ENCODE measurements around the gene LONRF3.
"Not testable (repeated sequence)": the region's sequence is repeated elsewhere in the genome, so short reads cannot be mapped to it uniquely, and the experiment has no call there.

Gene LONRF3

DNA sequence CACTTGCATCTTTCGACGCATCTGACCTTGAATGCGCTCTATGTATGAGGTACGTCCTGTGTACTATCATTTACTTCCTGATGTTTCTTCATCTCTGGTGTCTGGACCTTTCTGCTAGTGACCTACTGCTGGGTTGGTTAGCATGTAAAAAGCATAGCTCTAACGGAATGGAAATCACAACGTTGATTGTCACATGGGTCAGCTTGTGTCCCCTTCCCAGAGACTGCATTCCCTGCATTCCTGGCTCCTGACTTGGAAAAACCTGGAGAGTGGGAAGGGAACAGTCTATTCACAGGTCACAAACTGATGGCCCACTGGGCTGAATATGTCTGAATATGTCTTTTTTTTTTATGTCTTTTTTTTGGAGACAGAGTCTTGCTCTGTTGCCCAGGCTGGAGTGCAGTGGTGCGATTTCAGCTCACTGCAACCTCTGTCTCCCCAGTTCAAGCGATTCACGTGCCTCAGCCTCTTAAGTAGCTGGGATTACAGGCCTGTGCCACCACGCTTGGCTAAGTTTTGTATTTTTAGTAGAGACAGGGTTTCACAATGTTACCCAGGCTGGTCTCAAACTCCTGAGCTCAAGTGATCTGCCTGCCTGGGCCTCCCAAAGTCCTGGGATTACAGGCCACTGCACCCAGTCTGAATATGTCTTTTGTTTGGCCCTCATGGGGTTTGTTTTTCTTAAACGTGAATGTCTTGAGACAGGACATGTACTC, 16.3 kb downstream of the LONRF3 start:
- peaks cover 9% of the 10 kb centered on the region for H3K27me3 ChIP-seq (ENCODE audit: control insufficient read depth, insufficient read depth, low read length)
- no peaks in the 10 kb centered on the region for H3K36me3 ChIP-seq (ENCODE audit: control insufficient read depth, insufficient read depth, low read length)
- no peak overlapping the region for H3K9ac ChIP-seq (ENCODE audit: low read depth, low read length)
- peaks cover 7% of the 10 kb centered on the region for H3K4me1 ChIP-seq (ENCODE audit: control insufficient read depth, insufficient read depth, low read length)
- H3K9me3 ChIP-seq (ENCODE audit: control insufficient read depth, insufficient read depth, low read length), result no peaks in the 10 kb centered on the region
- no peak overlapping the region for H3K4me3 ChIP-seq (ENCODE audit: low read depth, low read length)

DNA sequence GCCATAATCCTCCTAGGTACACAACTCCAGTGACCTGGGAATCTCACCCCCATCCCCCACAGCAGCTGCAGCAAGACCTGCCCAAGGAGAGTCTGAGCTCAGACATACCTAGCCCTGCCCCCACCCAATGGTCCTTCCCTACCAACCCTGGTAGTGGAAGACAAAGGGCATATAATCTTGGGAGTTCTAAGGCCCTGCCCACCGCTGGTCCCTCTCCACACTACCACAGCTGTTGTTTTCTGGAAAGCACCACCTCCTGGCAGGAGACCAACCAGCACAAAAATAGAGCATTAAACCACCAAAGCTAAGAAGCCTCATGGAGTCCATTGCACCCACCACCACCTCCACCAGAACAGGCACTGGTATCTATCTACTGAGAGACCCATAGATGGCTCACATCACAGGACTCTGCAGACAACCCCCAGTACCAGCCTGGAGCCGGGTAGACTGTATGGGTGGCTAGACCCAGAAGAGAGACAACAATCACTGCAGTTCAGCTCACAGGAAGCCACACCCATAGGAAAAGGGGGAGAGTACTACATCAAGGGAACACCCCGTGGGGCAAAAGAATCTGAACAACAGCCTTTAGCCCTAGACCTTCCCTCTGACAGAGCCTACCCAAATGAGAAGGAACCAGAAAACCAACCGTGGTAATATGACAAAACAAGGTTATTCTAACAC, 18.2 kb downstream of the LONRF3 start:
- H3K9me3 ChIP-seq (ENCODE audit: control insufficient read depth, insufficient read depth, low read length); H3K9ac ChIP-seq (ENCODE audit: low read depth, low read length); H3K27me3 ChIP-seq (ENCODE audit: control insufficient read depth, insufficient read depth, low read length); H3K4me1 ChIP-seq (ENCODE audit: control insufficient read depth, insufficient read depth, low read length); H3K4me3 ChIP-seq (ENCODE audit: low read depth, low read length); H3K36me3 ChIP-seq (ENCODE audit: control insufficient read depth, insufficient read depth, low read length): not testable (repeated sequence)

DNA sequence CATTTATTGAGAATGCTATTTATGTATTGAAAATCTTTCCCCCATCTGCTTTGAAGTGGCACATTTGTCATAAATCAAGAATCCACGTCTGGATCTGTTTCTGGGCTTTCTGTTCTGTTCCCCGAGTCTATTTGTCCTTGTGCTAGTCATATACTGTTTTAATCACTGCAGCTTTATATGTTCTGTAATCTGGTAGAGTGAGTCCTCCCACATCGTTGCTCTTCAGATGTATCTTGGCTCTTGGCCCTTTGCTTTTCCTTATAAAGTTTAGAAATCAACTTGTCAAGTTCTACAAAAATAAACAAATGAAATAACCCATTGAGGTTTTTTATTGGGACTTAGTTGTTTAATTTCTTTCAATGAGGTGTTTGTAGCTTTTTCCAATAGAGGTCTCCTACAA, 29.0 kb downstream of the LONRF3 start:
- Histone ChIP-seq H3K9me3 (ENCODE audit: control insufficient read depth, insufficient read depth, low read length) (no peaks in the 10 kb centered on the region), H3K36me3 (ENCODE audit: control insufficient read depth, insufficient read depth, low read length) (no peaks in the 10 kb centered on the region), H3K4me1 (ENCODE audit: control insufficient read depth, insufficient read depth, low read length) (no peaks in the 10 kb centered on the region), H3K27me3 (ENCODE audit: control insufficient read depth, insufficient read depth, low read length) (no peaks in the 10 kb centered on the region), H3K4me3 (ENCODE audit: low read depth, low read length) (no peak overlapping the region), H3K9ac (ENCODE audit: low read depth, low read length) (no peak overlapping the region)

DNA sequence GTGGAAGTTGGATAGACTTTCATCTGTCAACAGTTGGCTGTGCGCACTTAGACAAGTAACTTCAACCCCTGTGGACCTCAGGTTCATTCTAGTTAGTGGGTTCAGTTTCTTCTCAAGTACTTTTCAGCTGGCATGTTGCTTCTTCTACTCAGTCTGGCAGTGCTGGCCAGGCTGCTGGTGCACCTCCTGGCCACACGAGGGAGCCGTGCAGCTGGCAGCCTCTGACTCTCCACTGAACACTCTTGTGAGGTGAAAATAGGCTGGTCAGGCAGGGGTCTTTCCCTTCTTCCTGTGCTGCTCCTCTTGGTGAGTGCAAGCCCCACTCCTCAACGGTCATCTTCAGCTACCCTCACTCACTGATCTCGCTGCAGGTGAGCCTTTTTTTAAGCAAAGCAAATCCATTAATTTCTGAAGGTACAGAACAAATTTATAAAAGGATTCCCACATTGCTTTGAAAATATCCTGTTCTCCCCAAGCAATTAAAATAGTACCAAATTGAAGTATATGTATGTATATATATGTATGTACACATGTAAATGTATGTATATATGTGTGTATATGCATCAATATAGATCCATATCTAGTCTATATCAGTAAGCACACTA, 30.6 kb downstream of the LONRF3 start:
- Histone ChIP-seq H3K4me1 (ENCODE audit: control insufficient read depth, insufficient read depth, low read length) (no peaks in the 10 kb centered on the region), H3K4me3 (ENCODE audit: low read depth, low read length) (no peak overlapping the region), H3K9me3 (ENCODE audit: control insufficient read depth, insufficient read depth, low read length) (peaks cover 5% of the 10 kb centered on the region), H3K27me3 (ENCODE audit: control insufficient read depth, insufficient read depth, low read length) (no peaks in the 10 kb centered on the region), H3K9ac (ENCODE audit: low read depth, low read length) (no peak overlapping the region), H3K36me3 (ENCODE audit: control insufficient read depth, insufficient read depth, low read length) (no peaks in the 10 kb centered on the region)

DNA sequence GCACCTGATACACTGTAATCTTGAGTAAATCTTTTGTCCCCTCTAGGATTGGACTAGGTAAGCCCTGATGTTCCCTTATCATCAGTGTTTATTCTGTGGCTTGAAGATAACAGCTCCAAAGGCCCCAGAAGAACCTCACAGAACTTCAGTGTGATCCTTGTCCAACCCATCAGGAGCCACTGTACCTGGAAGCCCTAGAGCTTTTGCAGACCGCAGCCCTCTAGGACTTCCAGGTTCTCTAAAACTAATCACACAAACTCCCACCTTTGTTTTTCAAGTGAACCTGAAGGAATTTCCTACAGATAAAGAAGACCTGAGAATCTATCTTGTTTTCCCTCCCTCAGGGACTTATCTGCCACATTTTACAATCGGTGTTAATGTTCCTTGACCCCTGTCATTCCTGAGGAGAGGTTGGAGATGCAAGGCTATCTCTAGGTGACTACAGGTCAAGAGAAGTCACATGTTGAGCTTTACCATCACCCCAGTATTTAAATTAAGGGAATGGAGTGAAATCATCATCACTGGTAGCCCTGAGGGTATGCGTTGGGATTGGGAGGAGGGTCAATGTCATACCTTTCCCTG, 32.9 kb downstream of the LONRF3 start:
- Histone ChIP-seq H3K4me1 (ENCODE audit: control insufficient read depth, insufficient read depth, low read length) (no peaks in the 10 kb centered on the region), H3K9ac (ENCODE audit: low read depth, low read length) (no peak overlapping the region), H3K36me3 (ENCODE audit: control insufficient read depth, insufficient read depth, low read length) (no peaks in the 10 kb centered on the region), H3K27me3 (ENCODE audit: control insufficient read depth, insufficient read depth, low read length) (no peaks in the 10 kb centered on the region), H3K9me3 (ENCODE audit: control insufficient read depth, insufficient read depth, low read length) (peaks cover 5% of the 10 kb centered on the region), H3K4me3 (ENCODE audit: low read depth, low read length) (no peak overlapping the region)

DNA sequence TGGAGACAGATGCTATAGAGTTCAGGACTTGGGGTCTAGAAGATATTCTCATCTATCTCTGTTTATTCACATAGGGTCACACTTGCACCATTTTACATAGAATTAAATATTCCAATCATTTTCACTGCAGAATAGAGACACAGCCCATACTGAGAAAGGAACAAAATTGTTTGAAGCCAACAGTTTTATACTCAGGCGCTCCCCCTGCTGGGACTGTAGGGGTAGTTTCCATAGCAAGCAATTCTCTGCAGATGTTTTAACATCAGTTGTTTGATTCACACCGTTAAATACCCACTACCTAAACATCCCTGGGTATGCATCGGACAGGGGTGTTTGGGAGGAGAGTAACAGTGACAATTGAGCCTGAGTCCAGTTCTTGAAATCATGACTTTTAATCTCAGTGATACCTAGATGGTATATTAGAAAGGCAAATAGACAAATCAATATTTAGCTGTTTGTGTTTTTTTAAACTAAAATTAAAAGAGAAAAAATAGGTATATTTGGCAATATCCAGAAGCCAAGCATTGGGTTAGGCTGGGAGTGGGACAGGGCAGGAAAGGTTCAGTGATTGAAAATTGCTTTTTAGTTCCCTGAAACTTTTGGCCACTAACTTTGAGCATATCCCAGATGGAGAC, 33.8 kb downstream of the LONRF3 start:
- H3K27me3 ChIP-seq (ENCODE audit: control insufficient read depth, insufficient read depth, low read length), result no peaks in the 10 kb centered on the region
- H3K9me3 ChIP-seq (ENCODE audit: control insufficient read depth, insufficient read depth, low read length), result peaks cover 5% of the 10 kb centered on the region
- no peaks in the 10 kb centered on the region for H3K4me1 ChIP-seq (ENCODE audit: control insufficient read depth, insufficient read depth, low read length)
- no peaks in the 10 kb centered on the region for H3K36me3 ChIP-seq (ENCODE audit: control insufficient read depth, insufficient read depth, low read length)
- no peak overlapping the region for H3K4me3 ChIP-seq (ENCODE audit: low read depth, low read length)
- H3K9ac ChIP-seq (ENCODE audit: low read depth, low read length), result no peak overlapping the region

DNA sequence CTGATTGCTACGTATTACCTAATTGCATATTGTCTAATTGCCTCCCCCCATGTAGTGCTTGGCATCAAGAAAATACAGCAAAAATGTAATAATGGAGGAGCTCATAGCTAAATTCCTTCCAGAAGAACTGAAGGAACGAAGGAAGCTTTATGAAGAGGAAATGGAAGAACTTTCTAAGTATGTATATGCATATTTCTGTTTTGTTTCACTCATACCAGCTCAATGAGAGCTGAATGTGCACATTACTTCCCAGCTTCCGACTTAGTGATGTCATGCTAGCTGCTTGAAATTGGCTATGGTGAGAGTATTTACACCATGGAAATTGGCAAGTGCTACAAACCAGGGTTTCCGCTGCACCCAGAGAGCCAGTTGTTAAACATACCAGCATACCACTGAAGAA, 34.7 kb downstream of the LONRF3 start:
- no peaks in the 10 kb centered on the region for H3K4me1 ChIP-seq (ENCODE audit: control insufficient read depth, insufficient read depth, low read length)

DNA sequence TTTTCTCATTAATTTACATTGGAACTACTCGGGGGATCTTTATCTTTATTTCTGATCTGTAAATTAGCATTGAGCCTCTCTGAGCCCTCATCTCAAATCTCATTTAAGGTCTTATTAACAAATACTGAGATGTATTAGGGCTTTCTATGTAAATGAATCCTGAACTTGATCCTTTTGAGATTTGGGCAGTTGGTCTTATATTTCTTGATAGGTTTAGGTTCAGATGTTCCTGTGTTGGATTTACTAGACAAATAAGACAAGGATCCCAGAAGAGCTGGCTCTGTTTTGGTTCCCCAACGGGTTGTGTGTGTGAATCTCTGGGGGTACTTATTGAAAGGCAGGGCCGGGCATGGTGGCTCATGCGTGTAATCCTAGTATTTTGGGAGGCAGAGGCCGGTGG, 36.1 kb downstream of the LONRF3 start:
- Histone ChIP-seq H3K4me1 (ENCODE audit: control insufficient read depth, insufficient read depth, low read length) (no peaks in the 10 kb centered on the region), H3K27me3 (ENCODE audit: control insufficient read depth, insufficient read depth, low read length) (no peaks in the 10 kb centered on the region), H3K9me3 (ENCODE audit: control insufficient read depth, insufficient read depth, low read length) (peaks cover 5% of the 10 kb centered on the region), H3K36me3 (ENCODE audit: control insufficient read depth, insufficient read depth, low read length) (no peaks in the 10 kb centered on the region), H3K4me3 (ENCODE audit: low read depth, low read length) (no peak overlapping the region), H3K9ac (ENCODE audit: low read depth, low read length) (no peak overlapping the region)

More for the DNA sequence above, 34.7 kb downstream of the LONRF3 start:
- H3K9ac ChIP-seq (ENCODE audit: low read depth, low read length), result no peak overlapping the region
- no peaks in the 10 kb centered on the region for H3K36me3 ChIP-seq (ENCODE audit: control insufficient read depth, insufficient read depth, low read length)
- H3K9me3 ChIP-seq (ENCODE audit: control insufficient read depth, insufficient read depth, low read length), result peaks cover 5% of the 10 kb centered on the region
- no peak overlapping the region for H3K4me3 ChIP-seq (ENCODE audit: low read depth, low read length)
- H3K27me3 ChIP-seq (ENCODE audit: control insufficient read depth, insufficient read depth, low read length), result no peaks in the 10 kb centered on the region

DNA sequence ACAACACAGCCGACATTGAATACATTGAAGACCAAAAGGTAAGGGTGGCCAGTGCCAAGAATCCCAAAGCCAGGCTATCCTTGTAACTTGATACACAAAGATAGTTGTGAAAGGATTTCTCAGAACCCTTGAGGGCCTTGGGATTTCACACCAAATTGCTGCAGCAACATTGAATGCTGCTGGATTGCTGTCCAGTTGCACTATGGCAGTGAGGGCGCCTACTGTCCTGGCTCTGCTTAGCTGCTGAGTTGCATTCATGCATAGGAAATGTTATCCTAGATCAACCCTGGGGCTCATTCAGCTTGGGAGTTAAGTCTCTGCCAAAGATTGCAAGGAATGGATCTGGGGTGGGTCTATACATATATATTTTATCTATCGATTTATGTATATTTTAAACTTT, 38.7 kb downstream of the LONRF3 start:
- H3K9ac ChIP-seq (ENCODE audit: low read depth, low read length), result no peak overlapping the region
- H3K36me3 ChIP-seq (ENCODE audit: control insufficient read depth, insufficient read depth, low read length), result no peaks in the 10 kb centered on the region
- no peaks in the 10 kb centered on the region for H3K27me3 ChIP-seq (ENCODE audit: control insufficient read depth, insufficient read depth, low read length)
- H3K4me3 ChIP-seq (ENCODE audit: low read depth, low read length), result no peak overlapping the region
- H3K9me3 ChIP-seq (ENCODE audit: control insufficient read depth, insufficient read depth, low read length), result peaks cover 8% of the 10 kb centered on the region
- H3K4me1 ChIP-seq (ENCODE audit: control insufficient read depth, insufficient read depth, low read length), result no peaks in the 10 kb centered on the region

DNA sequence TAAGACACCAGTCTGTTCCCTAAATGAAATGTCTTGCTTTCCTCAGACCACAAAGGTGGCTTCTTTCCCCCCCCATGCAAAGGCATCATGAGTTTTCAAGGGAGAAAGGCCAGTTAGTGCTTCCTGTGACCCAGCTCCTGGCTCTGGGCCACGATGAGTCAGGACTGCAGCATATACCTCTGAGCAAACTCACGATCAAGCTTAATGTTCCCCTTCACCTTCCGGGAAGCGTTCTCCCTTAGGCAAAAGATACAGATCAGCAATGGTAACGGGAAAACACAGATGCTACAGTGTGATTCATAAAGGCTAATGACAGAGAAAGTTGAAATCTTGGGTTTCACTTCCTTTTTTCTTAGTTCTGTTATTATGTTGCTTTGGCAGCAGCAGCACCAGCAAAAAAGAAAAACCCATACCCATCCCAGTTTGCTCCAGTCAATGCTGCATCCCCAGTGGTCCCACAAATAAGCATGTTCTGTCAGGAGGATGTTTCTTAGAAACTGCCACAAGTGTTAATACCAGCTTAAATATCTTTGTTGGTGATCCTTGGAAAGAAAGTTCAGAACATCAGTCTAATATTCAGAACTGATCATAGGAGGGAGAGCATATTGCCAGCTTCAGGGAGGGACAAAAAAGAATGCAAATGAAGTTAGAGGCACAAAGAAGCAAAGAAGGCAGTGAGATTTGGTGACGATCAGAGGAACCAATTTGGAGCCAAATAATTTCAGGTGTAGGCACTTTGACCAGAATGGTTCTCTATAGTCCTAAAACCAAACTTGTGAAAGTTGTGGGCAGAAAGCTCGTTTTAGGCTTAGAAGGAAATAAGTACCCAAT, 41.2 kb downstream of the LONRF3 start:
- H3K9me3 ChIP-seq (ENCODE audit: control insufficient read depth, insufficient read depth, low read length), result peaks cover 3% of the 10 kb centered on the region
- H3K9ac ChIP-seq (ENCODE audit: low read depth, low read length), result no peak overlapping the region
- no peaks in the 10 kb centered on the region for H3K4me1 ChIP-seq (ENCODE audit: control insufficient read depth, insufficient read depth, low read length)
- no peaks in the 10 kb centered on the region for H3K27me3 ChIP-seq (ENCODE audit: control insufficient read depth, insufficient read depth, low read length)
- no peak overlapping the region for H3K4me3 ChIP-seq (ENCODE audit: low read depth, low read length)
- H3K36me3 ChIP-seq (ENCODE audit: control insufficient read depth, insufficient read depth, low read length), result no peaks in the 10 kb centered on the region

DNA sequence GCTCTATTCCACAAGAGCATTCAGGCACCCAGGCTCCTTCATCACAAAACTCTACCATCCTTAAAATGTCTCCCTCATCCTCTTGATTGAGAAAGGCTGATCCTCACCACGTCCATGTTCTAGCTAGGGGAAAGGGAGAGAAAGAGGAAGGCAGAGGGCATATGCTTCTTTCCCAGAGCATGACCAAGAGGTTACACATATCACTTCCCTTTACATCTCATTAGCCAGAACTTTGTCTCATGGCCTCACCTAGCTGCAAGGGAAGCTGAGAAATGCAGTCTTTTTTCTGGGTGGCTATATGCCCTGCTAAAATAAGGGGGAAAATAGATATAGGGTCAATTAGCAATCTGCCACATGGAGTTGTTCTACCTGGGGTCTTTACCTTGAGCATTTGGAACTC, 42.7 kb downstream of the LONRF3 start:
- no peak overlapping the region for H3K9ac ChIP-seq (ENCODE audit: low read depth, low read length)
- no peaks in the 10 kb centered on the region for H3K27me3 ChIP-seq (ENCODE audit: control insufficient read depth, insufficient read depth, low read length)
- H3K4me3 ChIP-seq (ENCODE audit: low read depth, low read length), result no peak overlapping the region
- H3K9me3 ChIP-seq (ENCODE audit: control insufficient read depth, insufficient read depth, low read length), result peaks cover 3% of the 10 kb centered on the region
- no peaks in the 10 kb centered on the region for H3K36me3 ChIP-seq (ENCODE audit: control insufficient read depth, insufficient read depth, low read length)
- H3K4me1 ChIP-seq (ENCODE audit: control insufficient read depth, insufficient read depth, low read length), result no peaks in the 10 kb centered on the region

All from iPS-15b (cell line).